Superior temporal gyrus (tissue), 1 donor: ENCODE measurements around the gene EEA1.

Source experiments
- DNase-seq: peaks from one replicate; pipeline ENCODE4 v3.0.0-alpha.2; 2016; ENCODE audit errors: extremely low spot score

Gene EEA1

DNA sequence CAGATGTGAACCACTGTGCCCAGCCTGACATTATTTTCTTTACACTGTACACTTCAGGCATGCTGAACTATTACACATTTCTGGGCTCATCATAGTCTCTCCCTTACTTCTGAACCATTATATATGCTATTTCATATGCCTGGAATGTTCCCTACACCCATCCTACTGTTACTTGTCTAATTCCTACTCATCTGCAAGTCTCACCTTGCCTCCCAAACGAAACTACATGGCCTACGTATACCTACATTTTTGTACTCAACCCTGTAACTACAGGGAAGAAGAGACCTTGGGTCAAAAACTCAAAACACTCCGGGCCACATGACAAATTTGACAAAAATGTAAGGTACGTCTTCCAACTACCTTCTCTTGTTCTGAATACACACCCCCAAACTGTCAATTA, 9.5 kb upstream of the EEA1 start:
- DNase-seq: no peak

DNA sequence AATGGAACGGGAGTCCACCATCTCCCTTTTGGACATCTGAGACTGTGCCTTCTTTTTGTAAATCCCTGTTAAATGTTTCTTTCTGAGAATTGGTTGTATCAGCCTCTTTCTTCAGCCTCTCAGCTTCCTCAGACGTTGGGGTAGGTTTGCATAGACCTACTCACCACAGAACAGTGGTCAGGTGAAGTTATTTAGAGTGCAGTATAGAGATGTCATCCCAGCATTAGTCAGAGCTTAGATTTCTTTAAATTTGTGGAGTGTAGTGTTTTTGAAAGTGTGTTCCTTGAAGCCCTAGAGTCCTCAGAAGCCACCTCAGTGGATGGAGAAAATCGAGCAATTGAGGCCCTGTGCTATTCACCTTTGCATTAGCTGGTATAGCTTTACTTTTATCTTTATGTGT, 8.9 kb upstream of the EEA1 start:
- DNase-seq: no peak

GRCh38 chr12:92933606-92934005, 4.5 kb upstream of the EEA1 start:
- DNase-seq: no peak

- DNase-seq: no peak
Observed at GRCh38 chr12:92930421-92930820, 1.3 kb upstream of the EEA1 start.

DNA sequence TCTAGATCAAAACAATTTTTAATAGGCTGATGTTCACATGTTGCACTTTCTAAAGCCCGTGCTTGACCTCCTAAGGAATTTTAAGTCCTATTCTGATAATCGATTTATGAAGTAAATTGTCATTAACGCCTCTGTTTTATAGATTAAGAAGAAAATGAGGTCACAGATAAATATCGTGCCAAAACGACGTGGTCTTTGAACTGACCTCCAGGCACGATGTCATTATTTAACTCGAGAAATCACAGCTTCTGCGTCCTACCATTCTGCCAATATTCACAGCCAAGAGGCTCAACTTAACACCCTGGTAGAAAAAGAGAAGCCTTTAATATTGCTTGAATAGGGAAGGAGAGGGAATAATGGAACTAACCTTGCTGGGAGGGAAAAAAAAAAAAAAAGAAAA, 888 bp upstream of the EEA1 start:
- DNase-seq: no peak

GRCh38 chr12:92928421-92928961, 604 bp downstream of the EEA1 start:
- DNase-seq: no peak

GRCh38 chr12:92927436-92928281, 1.4 kb downstream of the EEA1 start:
- DNase-seq: peak; percentile 60

- DNase-seq: peak; percentile 63
Observed at GRCh38 chr12:92927055-92927435, 2.0 kb downstream of the EEA1 start.

DNA sequence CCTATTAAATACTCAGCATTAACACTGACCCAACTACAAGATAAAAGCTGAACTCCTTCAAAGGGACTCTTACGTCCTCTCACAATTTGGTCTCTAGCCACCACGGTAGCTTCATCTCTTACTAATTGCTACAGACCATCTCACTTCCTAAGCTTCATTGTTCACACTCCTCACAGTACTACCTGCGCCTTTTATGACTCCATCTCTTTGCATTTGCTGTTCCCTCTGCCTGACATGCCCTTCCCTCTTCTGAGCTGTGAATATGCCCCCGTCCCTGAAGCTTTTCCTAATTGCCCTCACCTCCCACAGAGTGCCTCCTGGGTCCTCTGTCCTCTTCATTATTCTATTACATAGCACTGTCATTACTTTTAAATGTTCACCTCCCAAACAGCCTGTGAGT, 2.5 kb downstream of the EEA1 start:
- DNase-seq: no peak

GRCh38 chr12:92921877-92922276, 7.2 kb downstream of the EEA1 start:
- no peak for DNase-seq

GRCh38 chr12:92915365-92915764, 13.7 kb downstream of the EEA1 start:
- no peak for DNase-seq

GRCh38 chr12:92914170-92914569, 14.9 kb downstream of the EEA1 start:
- no peak for DNase-seq

- no peak for DNase-seq
Observed at GRCh38 chr12:92912672-92913071, 16.4 kb downstream of the EEA1 start.

GRCh38 chr12:92912052-92912451, 17.0 kb downstream of the EEA1 start:
- no peak for DNase-seq

- peak; percentile 6 for DNase-seq
Observed at GRCh38 chr12:92911339-92911738, 17.8 kb downstream of the EEA1 start.

GRCh38 chr12:92908108-92908507, 21.0 kb downstream of the EEA1 start:
- DNase-seq: no peak

GRCh38 chr12:92905811-92906554, 23.1 kb downstream of the EEA1 start:
- no peak for DNase-seq

DNA sequence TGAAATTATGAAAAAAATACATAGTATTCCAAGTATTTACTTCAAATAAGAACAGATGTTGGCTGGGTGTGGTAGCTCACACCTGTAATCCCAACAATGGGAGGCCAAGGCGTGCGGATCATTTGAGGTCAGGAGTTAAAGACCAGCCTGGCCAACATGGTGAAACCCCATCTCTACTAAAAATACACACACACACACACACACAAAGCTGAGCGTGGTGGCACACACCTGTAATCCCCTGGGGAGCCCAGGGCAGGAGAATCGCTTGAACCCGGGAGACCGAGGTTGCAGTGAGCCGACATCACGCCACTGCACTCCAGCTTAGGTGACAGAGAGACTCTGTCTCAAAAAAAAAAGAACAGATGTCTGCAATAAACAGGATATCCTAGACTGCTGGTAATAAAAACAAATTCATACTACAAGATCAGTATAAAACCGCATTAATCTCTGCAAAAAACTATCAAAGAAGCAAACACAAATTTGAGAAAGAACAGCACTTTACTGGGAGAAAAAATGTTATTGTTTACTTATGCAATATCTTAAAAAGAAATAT, 23.8 kb downstream of the EEA1 start:
- no peak for DNase-seq

DNA sequence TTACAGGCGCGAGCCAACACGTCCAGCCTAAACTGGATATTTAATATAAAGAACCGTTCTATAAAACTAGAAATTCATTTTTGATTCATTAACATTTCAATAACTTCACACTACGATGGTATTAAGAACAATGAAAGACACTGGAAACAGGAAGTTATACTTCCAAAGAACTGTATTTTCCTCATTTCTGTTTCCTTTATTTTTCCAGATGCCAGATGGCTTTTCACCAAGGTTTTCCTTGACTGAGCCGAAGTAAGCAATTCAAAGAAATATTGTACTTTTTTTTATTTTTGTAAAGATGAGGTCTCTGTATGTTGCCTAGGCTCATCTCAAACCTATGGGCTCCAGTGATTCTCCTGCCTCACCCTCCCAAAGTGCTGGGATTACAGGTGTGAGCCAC, 28.2 kb downstream of the EEA1 start:
- DNase-seq: no peak

DNA sequence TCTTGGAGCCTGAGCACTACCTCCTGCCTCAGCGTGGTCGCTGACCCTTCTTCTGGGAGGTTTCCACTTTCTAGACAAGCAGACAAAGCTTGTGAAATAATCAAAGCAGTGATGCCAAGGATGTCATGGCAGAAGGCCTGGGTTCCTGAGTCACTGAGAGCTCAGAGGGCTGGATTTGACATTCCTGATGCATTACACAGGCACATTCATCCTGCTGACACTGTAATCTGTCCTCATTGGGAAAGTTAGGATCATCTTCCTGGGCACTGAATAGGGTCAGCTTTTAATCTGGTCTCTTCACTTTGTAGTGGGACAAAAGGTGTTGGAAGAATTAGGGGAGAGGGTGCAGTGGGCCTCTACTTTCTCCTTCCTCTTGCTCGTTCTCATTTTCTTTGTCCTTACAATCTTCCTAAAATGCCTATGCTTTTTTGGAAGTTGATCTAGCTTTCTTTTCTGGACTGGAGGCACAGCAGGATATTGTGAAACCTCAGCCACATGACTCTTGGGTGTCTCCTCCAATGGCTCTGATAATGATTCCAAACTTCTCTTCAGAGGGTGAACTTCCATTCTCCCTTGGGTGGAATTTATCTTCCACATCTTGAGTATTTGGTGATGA, 29.6 kb downstream of the EEA1 start:
- peak; percentile 44 for DNase-seq

- DNase-seq: no peak
Observed at GRCh38 chr12:92898755-92899154, 30.3 kb downstream of the EEA1 start.

DNA sequence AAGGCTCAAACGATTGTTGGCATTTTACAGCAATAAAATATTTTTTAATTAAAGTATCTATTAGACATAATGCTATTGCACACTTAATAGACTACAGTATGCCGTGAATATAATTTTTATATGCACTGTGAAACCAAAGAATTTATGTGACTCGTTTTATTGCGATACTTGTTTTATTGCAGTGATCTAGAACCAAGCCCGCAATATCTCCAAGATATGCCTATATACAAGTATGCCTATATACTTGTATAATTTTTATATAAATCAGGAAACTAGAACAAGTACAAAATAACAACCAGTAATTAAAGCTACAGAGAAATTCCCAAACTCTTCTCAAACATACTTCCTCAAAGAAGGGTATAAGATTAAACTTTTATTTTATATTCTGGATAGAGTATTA, 31.3 kb downstream of the EEA1 start:
- no peak for DNase-seq
